ENCODE measurements around the gene SLC25A21.

SLC25A21 gene

GRCh38 chr14:37153483-37153882 lies 18.9 kb downstream of the SLC25A21 start (continued):
- TF ChIP-seq, protein P1, sequence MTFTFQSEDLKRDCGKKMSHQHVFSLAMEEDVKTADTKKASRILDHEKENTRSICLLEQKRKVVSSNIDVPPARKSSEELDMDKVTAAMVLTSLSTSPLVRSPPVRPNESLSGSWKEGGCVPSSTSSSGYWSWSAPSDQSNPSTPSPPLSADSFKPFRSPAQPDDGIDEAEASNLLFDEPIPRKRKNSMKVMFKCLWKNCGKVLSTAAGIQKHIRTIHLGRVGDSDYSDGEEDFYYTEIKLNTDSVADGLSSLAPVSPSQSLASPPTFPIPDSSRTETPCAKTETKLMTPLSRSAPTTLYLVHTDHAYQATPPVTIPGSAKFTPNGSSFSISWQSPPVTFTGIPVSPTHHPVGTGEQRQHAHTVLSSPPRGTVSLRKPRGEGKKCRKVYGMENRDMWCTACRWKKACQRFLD (tag by site-specific recombination; IDR thresholded peaks at IDR 0.05) = no peak
- TF ChIP-seq ZNF10 (tag by site-specific recombination; IDR thresholded peaks at IDR 0.05) = no peak
- no peak for TF ChIP-seq ZFP41 (tag by site-specific recombination; IDR thresholded peaks at IDR 0.05; ENCODE audit: borderline replicate concordance)
- no peak for TF ChIP-seq YY2 (tag by site-specific recombination; IDR thresholded peaks at IDR 0.05)
- TF ChIP-seq ZNF2 (tag by site-specific recombination; IDR thresholded peaks at IDR 0.05) = no peak
- TF ChIP-seq ZNF664 (tag by site-specific recombination; IDR thresholded peaks at IDR 0.05) = no peak
- no peak for TF ChIP-seq ZNF561 (tag by site-specific recombination; IDR thresholded peaks at IDR 0.05; ENCODE audit: borderline replicate concordance)

DNA sequence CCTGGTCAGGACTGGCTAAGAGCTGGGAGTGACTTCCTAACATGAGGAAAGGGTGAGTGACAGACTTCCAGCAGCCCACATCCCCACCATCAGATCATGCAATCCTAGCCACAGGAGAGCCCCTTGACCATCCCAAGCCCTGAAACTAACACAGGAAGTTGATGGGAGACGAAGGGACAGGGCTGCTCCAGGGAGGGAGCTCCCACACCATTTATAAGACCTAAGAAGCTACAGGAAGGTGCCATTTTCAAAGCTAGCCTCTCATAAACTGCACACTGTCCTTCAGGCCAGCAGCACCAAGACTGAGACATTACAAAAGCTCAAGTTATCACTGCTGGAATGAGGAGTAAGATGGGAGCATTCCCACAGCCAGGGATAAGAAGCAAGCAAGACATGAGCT lies 19.4 kb downstream of the SLC25A21 start:
- POLR2A ChIA-PET = interaction anchor here (0.6 kb wide), 1 partner anchor 249 kb away, joined by 7 read pairs; no protein-coding TSS in a partner anchor
- H3K4me1 ChIP-seq (ENCODE audit: control insufficient read depth, insufficient read depth, low read length) = peaks cover 6% of the 10 kb centered on the region; the same call in 1 of the 2 replicates
- CTCF ChIA-PET = interaction anchor here (0.7 to 1.4 kb wide), 8 partner anchors 15 to 1082 kb away, joined by 3 to 10 read pairs (median 3); no protein-coding TSS in a partner anchor
- H3K36me3 ChIP-seq (ENCODE audit: control insufficient read depth in 2 of 2, insufficient read depth in 1 of 2, low read length in 2 of 2) = no peaks in the 10 kb centered on the region
- no peak for TF ChIP-seq PRDM1 (tag by site-specific recombination; IDR thresholded peaks at IDR 0.05)
- no peak for TF ChIP-seq ZNF76 (tag by site-specific recombination; IDR thresholded peaks at IDR 0.05; ENCODE audit: borderline replicate concordance, low read depth)
- TF ChIP-seq ZNF366 (tag by site-specific recombination; conservative IDR thresholded peaks at IDR 0.05) = no peak
- TF ChIP-seq ZNF768 (tag by site-specific recombination; IDR thresholded peaks at IDR 0.05) = no peak
- no peak for TF ChIP-seq ZNF521 (tag by site-specific recombination; IDR thresholded peaks at IDR 0.05)
- no peak for TF ChIP-seq ZSCAN23 (tag by site-specific recombination; IDR thresholded peaks at IDR 0.05)
- no peak for TF ChIP-seq TCF7L2 (IDR thresholded peaks at IDR 0.05; ENCODE audit: borderline replicate concordance, low read depth, low read length)
- no peak for TF ChIP-seq PRDM6 (tag by site-specific recombination; IDR thresholded peaks at IDR 0.05)
- no peak overlapping the region for H3K27ac ChIP-seq (ENCODE audit: extremely low read depth, low read depth, low read length)
- no peak overlapping the region for H3K4me3 ChIP-seq (ENCODE audit: low read depth, low read length)
- no peaks in the 10 kb centered on the region for H3K9me3 ChIP-seq (ENCODE audit: control insufficient read depth, insufficient read depth, low read depth, low read length)

GRCh38 chr14:37150414-37150813 lies 22.0 kb downstream of the SLC25A21 start:
- Histone ChIP-seq H3K36me3 (ENCODE audit: control insufficient read depth in 2 of 2, insufficient read depth in 1 of 2, low read length in 2 of 2) (no peaks in the 10 kb centered on the region), H3K9me3 (ENCODE audit: control insufficient read depth, insufficient read depth, low read depth, low read length) (no peaks in the 10 kb centered on the region), H3K4me3 (ENCODE audit: low read depth, low read length) (no peak overlapping the region; the same call in 1 of the 2 replicates), H3K4me1 (ENCODE audit: control insufficient read depth, insufficient read depth, low read length) (peaks cover 6% of the 10 kb centered on the region; the same call in 1 of the 2 replicates), H3K27ac (ENCODE audit: extremely low read depth, low read depth, low read length) (no peak overlapping the region)
- ChIA-PET POLR2A (no interaction called here), CTCF (interaction anchor here (0.6 to 5.0 kb wide), 57 partner anchors 9 to 1850 kb away, joined by 3 to 49 read pairs (median 4); partner anchors contain the start of gene MIPOL1)
- peak; percentile 67 for TF ChIP-seq ZNF654 (tag by site-specific recombination; IDR thresholded peaks at IDR 0.05; ENCODE audit: low read depth)
- TF ChIP-seq CTCF (tag by site-specific recombination; IDR thresholded peaks at IDR 0.05) = peak; percentile 19; the same call in 1 of the 2 replicates
- TF ChIP-seq, protein P2, sequence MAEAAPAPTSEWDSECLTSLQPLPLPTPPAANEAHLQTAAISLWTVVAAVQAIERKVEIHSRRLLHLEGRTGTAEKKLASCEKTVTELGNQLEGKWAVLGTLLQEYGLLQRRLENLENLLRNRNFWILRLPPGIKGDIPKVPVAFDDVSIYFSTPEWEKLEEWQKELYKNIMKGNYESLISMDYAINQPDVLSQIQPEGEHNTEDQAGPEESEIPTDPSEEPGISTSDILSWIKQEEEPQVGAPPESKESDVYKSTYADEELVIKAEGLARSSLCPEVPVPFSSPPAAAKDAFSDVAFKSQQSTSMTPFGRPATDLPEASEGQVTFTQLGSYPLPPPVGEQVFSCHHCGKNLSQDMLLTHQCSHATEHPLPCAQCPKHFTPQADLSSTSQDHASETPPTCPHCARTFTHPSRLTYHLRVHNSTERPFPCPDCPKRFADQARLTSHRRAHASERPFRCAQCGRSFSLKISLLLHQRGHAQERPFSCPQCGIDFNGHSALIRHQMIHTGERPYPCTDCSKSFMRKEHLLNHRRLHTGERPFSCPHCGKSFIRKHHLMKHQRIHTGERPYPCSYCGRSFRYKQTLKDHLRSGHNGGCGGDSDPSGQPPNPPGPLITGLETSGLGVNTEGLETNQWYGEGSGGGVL (tag by site-specific recombination; IDR thresholded peaks at IDR 0.05) = no peak
